Renal cortex interstitium (tissue), 11 donors: ENCODE results near the gene OOSP3. TPM values are rescaled to one million over a fixed set of nuclear protein-coding genes. Genes with fewer than 3 reads are reported as not detected.

ENCODE experiments used
- DNase-seq, 11 donors: peaks; one replicate each; pipeline ENCODE4 v3.0.0-alpha.2; 2013; ENCODE audit warnings: low read depth in 9 of 11, low spot score in 4 of 11; ENCODE audit errors: extremely low read depth in 1 of 11
- polyA plus RNA-seq, 3 donors: library from polyadenylated mRNA; unstranded; fragments of 120-200 nt; gene quantifications; one replicate each; pipeline ENCODE4 v1.2.1, GENCODE V29; 2013; ENCODE audit not compliant: insufficient read length in 3 of 3

Gene OOSP3
- polyA plus RNA-seq, 3 donors, result not detected

DNA sequence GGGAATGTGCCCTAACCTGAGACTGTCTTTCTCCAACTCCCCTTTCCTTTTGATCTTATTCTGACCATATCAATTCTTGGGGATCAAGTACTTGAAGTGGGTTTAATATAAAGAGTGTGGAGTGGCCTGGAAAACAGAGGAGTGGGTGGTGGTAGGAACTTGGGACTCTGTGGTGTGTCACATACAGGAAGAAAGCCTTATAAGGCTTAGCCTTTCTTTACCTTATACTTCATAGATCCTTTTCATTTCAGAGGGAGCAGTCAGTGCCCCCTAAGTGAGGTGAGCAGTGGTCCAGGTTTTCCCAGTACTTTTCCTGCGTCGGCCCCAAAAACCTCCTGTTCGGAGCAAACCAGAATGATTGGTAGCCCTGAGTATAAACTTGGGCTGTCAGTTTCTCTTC lies 60.1 kb downstream of the OOSP3 start:
- no peak for DNase-seq

DNA sequence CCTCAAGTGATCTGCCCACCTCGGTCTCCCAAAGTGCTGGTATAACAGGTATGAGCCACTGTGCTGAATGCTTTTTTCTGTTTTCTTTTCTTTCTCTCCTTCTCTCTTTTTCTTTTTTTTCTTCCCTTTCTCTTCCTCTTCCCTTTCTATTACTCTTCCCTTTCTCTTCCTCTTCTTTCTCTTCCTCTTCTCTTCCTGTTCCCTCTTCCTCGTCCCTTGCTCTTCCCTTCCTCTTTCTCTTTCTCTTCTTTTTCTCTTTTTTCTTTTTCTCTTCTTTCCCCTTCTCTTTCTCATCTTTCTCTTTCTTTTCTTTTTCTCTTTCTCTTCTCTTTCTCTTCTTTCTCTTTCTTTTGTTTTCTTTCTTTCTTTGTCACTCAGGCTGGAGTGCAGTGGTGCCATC lies 60.9 kb downstream of the OOSP3 start:
- DNase-seq, result no peak

DNA sequence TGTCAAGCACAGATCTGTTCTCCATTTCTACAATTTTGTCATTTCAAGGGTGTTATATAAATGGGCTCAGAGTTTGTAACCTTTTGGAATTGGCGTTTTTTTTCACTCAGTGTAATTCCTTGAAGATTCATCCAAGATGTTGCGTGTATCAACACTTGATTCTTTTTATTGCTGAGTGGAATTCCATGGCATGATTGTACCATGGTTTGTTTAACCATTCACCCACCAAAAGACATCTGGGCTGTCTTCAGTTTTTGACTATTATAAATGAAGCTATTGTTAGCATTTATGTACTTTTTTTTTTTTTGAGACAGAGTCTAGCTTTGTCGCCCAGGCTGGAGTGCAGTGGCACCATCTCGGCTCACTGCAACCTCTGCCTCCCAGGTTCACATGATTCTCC lies 62.5 kb downstream of the OOSP3 start:
- no peak for DNase-seq

DNA sequence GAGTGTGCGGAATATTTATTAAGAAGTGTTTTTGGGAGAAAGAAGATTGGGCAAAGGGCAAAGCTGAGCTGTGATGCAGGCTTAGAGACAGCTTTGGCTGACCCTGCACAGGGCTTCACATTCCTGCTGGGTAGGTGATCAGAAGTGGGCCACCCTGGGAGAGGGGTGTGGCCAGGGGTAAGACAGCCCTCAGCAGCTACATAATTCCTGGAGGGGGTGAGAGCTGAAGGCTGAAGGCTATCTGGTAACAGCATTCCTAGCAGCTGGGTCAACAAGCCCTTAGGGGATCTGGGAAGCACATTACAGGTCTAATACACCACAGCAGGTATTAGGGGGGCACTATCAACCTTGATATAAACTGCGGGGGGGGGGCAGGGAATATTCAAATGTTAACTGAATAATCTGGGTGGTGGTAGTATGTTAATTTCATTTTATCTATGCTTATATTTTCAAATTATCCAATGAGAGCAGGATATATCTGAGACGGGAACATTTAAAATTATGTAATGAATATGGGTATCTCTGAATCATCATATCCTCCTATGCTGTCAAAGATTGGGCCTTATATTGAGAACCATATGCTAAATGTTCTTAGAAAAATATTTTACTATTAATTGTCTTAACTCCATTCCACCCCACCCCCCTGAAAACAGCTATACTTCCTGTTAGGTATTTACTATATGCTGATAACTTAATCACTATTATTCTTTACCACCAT lies 65.6 kb downstream of the OOSP3 start:
- DNase-seq, result no peak

DNA sequence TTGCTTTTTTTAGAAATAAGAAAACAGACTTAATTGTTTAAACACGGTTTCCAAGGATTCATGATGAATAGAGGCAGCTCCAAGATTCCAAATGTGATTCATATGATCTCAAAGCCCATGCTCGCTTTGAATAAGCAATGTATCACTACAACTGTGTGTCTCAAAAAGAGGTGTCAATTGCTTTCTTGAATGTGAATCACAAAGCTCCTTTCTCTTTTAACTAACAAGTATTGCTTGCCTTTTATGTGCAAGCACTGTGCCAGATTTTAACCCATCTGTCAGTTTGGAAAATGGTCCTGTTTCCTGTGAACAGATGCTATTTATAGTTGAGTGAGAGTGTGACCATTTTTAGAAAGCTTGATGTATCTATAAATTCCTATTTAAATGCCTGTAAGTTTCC lies 66.1 kb downstream of the OOSP3 start:
- DNase-seq, result peak in 1 of 11 donors; percentile 2

Other genes with a start within 250 kb of the OOSP3 start
- gene PATL1, start 209.7 kb upstream of the OOSP3 start, polyA plus RNA-seq, result 10 to 100 TPM; 43.2 to 49.8 (median 44.8) TPM
- not detected for gene OR10V1, start 164.9 kb upstream of the OOSP3 start, polyA plus RNA-seq
- gene STX3, start 123.4 kb upstream of the OOSP3 start, polyA plus RNA-seq, result 10 to 100 TPM; 51.4 to 76.8 (median 57.2) TPM
- 10 to 100 TPM; 57.2 to 60.1 (median 59.9) TPM for gene MRPL16, start 68.0 kb upstream of the OOSP3 start, polyA plus RNA-seq
- gene CBLIF, start 33.3 kb upstream of the OOSP3 start, polyA plus RNA-seq, result under 1 TPM in 1 of 3 donors, not detected in 2; 0.32 TPM
- not detected for gene TCN1, start 12.3 kb upstream of the OOSP3 start, polyA plus RNA-seq
- under 1 TPM in 1 of 3 donors, not detected in 2; 0.32 TPM for gene OOSP1, start 59.6 kb downstream of the OOSP3 start, polyA plus RNA-seq
- gene OOSP4A, start 85.3 kb downstream of the OOSP3 start, polyA plus RNA-seq, result not detected
- gene OOSP4B, start 138.4 kb downstream of the OOSP3 start, polyA plus RNA-seq, result not detected
- gene OOSP2, start 161.6 kb downstream of the OOSP3 start, polyA plus RNA-seq, result not detected
- gene MS4A3, start 177.9 kb downstream of the OOSP3 start, polyA plus RNA-seq, result 1 to 10 TPM in 1 of 3 donors, under 1 TPM in 2; 0.80 to 1.0 (median 0.86) TPM
- under 1 TPM in 1 of 3 donors, not detected in 2; 0.12 TPM for gene MS4A2, start 209.9 kb downstream of the OOSP3 start, polyA plus RNA-seq